K562 (cell line): ENCODE data around the gene ZFP62. TPM values are rescaled to one million over a fixed set of nuclear protein-coding genes. Genes with fewer than 3 reads are reported as not detected.
A peak's percentile ranks its signal among the peaks of the same experiment; 100 is the strongest.

Experiments
- BMI1 ChIP-seq: fragments of 150-350 bp; IDR thresholded peaks from 2 replicates; pipeline ENCODE4 v1.6.1; 2014; ENCODE audit warnings: low read length
- DNMT1 ChIP-seq: fragments of 450-650 bp; IDR thresholded peaks from 2 replicates; pipeline ENCODE4 v1.6.1; 2016; ENCODE audit warnings: antibody characterized with exemption, mild to moderate bottlenecking
- EGR1 ChIP-seq: fragments of 450-650 bp; conservative IDR thresholded peaks from 2 replicates; pipeline ENCODE4 v1.6.1; 2017; ENCODE audit warnings: mild to moderate bottlenecking
- FOXM1 ChIP-seq, 2 experiments: fragments of 450-650 bp in 1 of 2; sonication (generic) in 1 of 2; formaldehyde crosslinking in 1 of 2; IDR thresholded peaks; 2 replicates each; pipeline versions ENCODE4 v1.6.1 to v1.9.0; 2017 to 2022; ENCODE audit warnings: low read depth in 2 of 2, mild to moderate bottlenecking in 2 of 2, missing genetic modification reagents in 1 of 2, moderate library complexity in 1 of 2
- HMGN3 ChIP-seq: IDR thresholded peaks from 2 replicates; pipeline ENCODE4 v1.6.1; 2011; ENCODE audit warnings: borderline replicate concordance, low read depth, mild to moderate bottlenecking, mixed read lengths, low read length; ENCODE audit not compliant: insufficient read length; ENCODE audit errors: extremely low read depth
- IRF2 ChIP-seq: sonication (generic); formaldehyde crosslinking; IDR thresholded peaks from 2 replicates; pipeline ENCODE4 v1.8.1; 2022; ENCODE audit warnings: mild to moderate bottlenecking, missing genetic modification reagents
- NCOA4 ChIP-seq: fragments of 450-650 bp; IDR thresholded peaks from 2 replicates; pipeline ENCODE4 v1.6.1; 2018; ENCODE audit warnings: mild to moderate bottlenecking; ENCODE audit not compliant: partially characterized antibody
- RBM15 ChIP-seq: fragments of 200-400 bp; formaldehyde crosslinking; IDR thresholded peaks from 2 replicates; pipeline ENCODE4 v1.6.1; 2018; ENCODE audit warnings: mild to moderate bottlenecking, low read length, moderate library complexity; ENCODE audit not compliant: insufficient read depth
- RBM22 ChIP-seq: fragments of 200-400 bp; formaldehyde crosslinking; IDR thresholded peaks from 2 replicates; pipeline ENCODE4 v1.6.1; 2018; ENCODE audit warnings: low read length, low read depth; ENCODE audit not compliant: poor library complexity, severe bottlenecking
- SRF ChIP-seq, 2 experiments: fragments of 250-450, 450-650 bp in 1 of 2; sonication (Bioruptor Pico) in 1 of 2; sonication (generic) in 1 of 2; formaldehyde crosslinking; IDR thresholded peaks; 2 replicates each; pipeline versions ENCODE4 v1.5.0 to v1.5.1; 2020 to 2022; ENCODE audit warnings: mild to moderate bottlenecking in 1 of 2, missing genetic modification reagents in 1 of 2
- TGIF2 ChIP-seq: sonication (generic); formaldehyde crosslinking; IDR thresholded peaks from 2 replicates; pipeline ENCODE4 v1.8.1; 2022; ENCODE audit warnings: mild to moderate bottlenecking, missing genetic modification reagents, moderate library complexity
- polyA plus RNA-seq, 8 experiments: library from polyadenylated mRNA; depleted of rRNA in 4 of 8; stranded (reverse) in 5 of 8; unstranded in 3 of 8; fragments of >200 nt; fragmentation: Nextera tagmentation in 2 of 8; fragmentation: Illumina TruSeq in 1 of 8; extraction: Ambion mirVana in 2 of 8; extraction: Trizol in 1 of 8; gene quantifications; 2 replicates each; pipeline versions ENCODE4 v1.2.1 to v1.2.3, GENCODE V29; 2011 to 2014; ENCODE audit warnings: inconsistent platforms in 1 of 8, missing spikeins in 1 of 8
- total RNA-seq, 7 experiments: library from RNA; depleted of rRNA in 6 of 7; stranded (reverse); fragments of >200 nt in 6 of 7; fragmentation: Illumina TruSeq in 2 of 7; extraction: Trizol in 2 of 7; gene quantifications; 2 replicates each; pipeline versions ENCODE4 v1.2.1 to v1.2.3, GENCODE V29; 2011 to 2021; ENCODE audit warnings: low replicate concordance in 1 of 7
- TF ChIP-seq, protein P1 (sequence below): fragments of 250-450 bp; sonication (Bioruptor Pico); IDR thresholded peaks from 2 replicates; pipeline ENCODE4 v1.8.0; 2021; ENCODE audit warnings: moderate library complexity, mild to moderate bottlenecking, inconsistent platforms
- TF ChIP-seq, protein P2 (sequence below): fragments of 450-650 bp; IDR thresholded peaks from 2 replicates; pipeline ENCODE4 v1.6.1; 2017; ENCODE audit warnings: antibody characterized with exemption, mild to moderate bottlenecking
- TF ChIP-seq, protein P3 (sequence below): sonication (generic); formaldehyde crosslinking; IDR thresholded peaks from 2 replicates; pipeline ENCODE4 v1.8.0; 2023; ENCODE audit warnings: mild to moderate bottlenecking, missing genetic modification reagents
- TF ChIP-seq, protein P4 (sequence below): fragments of 450-650 bp; formaldehyde crosslinking; IDR thresholded peaks from 2 replicates; pipeline ENCODE4 v1.4.0; 2020; ENCODE audit warnings: mild to moderate bottlenecking

The ZFP62 gene
- total and polyA plus RNA-seq, 9 of the 15 experiments (the other 6 are each of a cell fraction or from before 2014, with no cell fraction given): 12.2 to 37.5 (median 25.0) TPM

DNA sequence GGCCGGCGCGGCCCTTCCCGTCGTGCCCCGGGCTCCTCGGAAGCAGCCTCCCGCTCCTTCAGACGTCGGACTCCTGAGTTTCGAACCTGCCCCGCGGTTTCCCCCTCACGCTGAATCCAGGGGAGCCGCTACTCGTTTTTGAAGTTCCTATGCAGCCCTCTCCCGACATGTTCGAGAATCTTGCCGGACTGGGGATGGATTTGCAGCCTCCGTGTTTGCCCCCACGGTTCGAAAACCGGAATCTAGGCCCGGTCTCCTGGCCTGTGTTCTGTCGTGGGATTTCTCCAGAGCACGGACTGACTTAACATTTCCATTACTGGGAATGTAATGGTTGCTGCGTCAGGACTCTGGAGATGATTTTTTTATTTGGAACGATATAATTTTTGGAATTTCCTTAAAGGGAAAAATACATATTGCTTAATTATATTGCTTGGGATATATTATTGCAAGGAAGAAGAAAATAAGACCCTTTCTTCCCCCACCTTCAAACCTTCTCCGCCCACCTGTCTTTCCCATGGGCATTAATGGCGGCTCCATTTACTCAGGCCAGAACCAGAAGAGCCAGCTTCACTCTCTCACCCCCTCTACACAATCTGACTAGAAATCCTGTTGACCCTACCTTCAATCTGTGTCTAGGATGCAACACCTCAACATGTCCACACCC, 50.0 kb downstream of the ZFP62 start (continued):
- TF ChIP-seq, protein P1, sequence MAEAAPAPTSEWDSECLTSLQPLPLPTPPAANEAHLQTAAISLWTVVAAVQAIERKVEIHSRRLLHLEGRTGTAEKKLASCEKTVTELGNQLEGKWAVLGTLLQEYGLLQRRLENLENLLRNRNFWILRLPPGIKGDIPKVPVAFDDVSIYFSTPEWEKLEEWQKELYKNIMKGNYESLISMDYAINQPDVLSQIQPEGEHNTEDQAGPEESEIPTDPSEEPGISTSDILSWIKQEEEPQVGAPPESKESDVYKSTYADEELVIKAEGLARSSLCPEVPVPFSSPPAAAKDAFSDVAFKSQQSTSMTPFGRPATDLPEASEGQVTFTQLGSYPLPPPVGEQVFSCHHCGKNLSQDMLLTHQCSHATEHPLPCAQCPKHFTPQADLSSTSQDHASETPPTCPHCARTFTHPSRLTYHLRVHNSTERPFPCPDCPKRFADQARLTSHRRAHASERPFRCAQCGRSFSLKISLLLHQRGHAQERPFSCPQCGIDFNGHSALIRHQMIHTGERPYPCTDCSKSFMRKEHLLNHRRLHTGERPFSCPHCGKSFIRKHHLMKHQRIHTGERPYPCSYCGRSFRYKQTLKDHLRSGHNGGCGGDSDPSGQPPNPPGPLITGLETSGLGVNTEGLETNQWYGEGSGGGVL (CRISPR knock-in tag): no peak
- no peak for TF ChIP-seq DNMT1
- no peak for TF ChIP-seq BMI1
- TF ChIP-seq IRF2 (CRISPR knock-in tag): no peak
- no peak for TF ChIP-seq TGIF2 (CRISPR knock-in tag)
- TF ChIP-seq, protein P2, sequence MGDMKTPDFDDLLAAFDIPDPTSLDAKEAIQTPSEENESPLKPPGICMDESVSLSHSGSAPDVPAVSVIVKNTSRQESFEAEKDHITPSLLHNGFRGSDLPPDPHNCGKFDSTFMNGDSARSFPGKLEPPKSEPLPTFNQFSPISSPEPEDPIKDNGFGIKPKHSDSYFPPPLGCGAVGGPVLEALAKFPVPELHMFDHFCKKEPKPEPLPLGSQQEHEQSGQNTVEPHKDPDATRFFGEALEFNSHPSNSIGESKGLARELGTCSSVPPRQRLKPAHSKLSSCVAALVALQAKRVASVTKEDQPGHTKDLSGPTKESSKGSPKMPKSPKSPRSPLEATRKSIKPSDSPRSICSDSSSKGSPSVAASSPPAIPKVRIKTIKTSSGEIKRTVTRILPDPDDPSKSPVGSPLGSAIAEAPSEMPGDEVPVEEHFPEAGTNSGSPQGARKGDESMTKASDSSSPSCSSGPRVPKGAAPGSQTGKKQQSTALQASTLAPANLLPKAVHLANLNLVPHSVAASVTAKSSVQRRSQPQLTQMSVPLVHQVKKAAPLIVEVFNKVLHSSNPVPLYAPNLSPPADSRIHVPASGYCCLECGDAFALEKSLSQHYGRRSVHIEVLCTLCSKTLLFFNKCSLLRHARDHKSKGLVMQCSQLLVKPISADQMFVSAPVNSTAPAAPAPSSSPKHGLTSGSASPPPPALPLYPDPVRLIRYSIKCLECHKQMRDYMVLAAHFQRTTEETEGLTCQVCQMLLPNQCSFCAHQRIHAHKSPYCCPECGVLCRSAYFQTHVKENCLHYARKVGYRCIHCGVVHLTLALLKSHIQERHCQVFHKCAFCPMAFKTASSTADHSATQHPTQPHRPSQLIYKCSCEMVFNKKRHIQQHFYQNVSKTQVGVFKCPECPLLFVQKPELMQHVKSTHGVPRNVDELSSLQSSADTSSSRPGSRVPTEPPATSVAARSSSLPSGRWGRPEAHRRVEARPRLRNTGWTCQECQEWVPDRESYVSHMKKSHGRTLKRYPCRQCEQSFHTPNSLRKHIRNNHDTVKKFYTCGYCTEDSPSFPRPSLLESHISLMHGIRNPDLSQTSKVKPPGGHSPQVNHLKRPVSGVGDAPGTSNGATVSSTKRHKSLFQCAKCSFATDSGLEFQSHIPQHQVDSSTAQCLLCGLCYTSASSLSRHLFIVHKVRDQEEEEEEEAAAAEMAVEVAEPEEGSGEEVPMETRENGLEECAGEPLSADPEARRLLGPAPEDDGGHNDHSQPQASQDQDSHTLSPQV: peak; percentile 54; the same call in 1 of the 2 replicates
- TF ChIP-seq FOXM1 (IDR thresholded peaks at IDR 0.05; ENCODE audit: low read depth): no peak
- no peak for TF ChIP-seq FOXM1 (CRISPR knock-in tag; IDR thresholded peaks at IDR 0.05; ENCODE audit: low read depth)
- TF ChIP-seq, protein P3, sequence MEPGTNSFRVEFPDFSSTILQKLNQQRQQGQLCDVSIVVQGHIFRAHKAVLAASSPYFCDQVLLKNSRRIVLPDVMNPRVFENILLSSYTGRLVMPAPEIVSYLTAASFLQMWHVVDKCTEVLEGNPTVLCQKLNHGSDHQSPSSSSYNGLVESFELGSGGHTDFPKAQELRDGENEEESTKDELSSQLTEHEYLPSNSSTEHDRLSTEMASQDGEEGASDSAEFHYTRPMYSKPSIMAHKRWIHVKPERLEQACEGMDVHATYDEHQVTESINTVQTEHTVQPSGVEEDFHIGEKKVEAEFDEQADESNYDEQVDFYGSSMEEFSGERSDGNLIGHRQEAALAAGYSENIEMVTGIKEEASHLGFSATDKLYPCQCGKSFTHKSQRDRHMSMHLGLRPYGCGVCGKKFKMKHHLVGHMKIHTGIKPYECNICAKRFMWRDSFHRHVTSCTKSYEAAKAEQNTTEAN (CRISPR knock-in tag): no peak
- TF ChIP-seq, protein P4, sequence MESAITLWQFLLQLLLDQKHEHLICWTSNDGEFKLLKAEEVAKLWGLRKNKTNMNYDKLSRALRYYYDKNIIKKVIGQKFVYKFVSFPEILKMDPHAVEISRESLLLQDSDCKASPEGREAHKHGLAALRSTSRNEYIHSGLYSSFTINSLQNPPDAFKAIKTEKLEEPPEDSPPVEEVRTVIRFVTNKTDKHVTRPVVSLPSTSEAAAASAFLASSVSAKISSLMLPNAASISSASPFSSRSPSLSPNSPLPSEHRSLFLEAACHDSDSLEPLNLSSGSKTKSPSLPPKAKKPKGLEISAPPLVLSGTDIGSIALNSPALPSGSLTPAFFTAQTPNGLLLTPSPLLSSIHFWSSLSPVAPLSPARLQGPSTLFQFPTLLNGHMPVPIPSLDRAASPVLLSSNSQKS (CRISPR knock-in tag): no peak
- no peak for TF ChIP-seq NCOA4
- TF ChIP-seq SRF (CRISPR knock-in tag; IDR thresholded peaks at IDR 0.05): no peak
- TF ChIP-seq RBM22: no peak
- TF ChIP-seq HMGN3: no peak
- no peak for TF ChIP-seq RBM15
- TF ChIP-seq EGR1: 0 out of 2 replicates have a peak, but pooled peaks have one; percentile 29
